ENCODE results near the gene PLA2G4D. TPM values are rescaled to one million over a fixed set of nuclear protein-coding genes. Genes with fewer than 3 reads are reported as not detected.
A peak's percentile ranks its signal among the peaks of the same experiment; 100 is the strongest.

Gene PLA2G4D
- total and polyA plus RNA-seq, 10 of the 15 experiments (the other 5 are each of a cell fraction or from before 2014, with no cell fraction given) = 0.03 TPM; not detected in 9

DNA sequence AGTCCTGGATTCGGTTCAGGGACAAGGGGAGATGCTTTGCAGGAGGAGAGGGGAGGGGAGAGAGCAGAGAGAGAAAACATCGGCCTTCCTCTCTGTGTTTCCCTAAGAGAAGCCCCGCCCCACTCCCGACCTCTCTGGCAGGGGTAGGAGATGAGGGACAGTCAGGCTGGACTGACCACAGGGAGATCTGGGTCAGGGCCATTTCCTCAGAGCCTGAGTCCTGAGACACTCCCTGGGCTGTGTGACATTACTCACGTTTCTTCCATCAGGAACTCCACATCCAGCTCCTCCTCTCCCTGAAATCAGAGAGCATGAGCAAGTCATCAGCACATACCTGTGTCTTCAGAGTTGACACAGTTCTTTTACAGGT lies 9.1 kb downstream of the PLA2G4D start:
- Histone ChIP-seq H4K20me1 (ENCODE audit: control insufficient read depth, insufficient read depth) (no peaks in the 10 kb centered on the region), H3K9me3 (replicated peaks; ENCODE audit: control insufficient read depth, insufficient read depth, low read length) (no peaks in the 10 kb centered on the region), H3K9ac (ENCODE audit: control insufficient read depth, insufficient read depth, low read length) (no peak overlapping the region), H3K4me3 (no peak overlapping the region), H2AFZ (ENCODE audit: control insufficient read depth, low read depth, low read length) (no peak overlapping the region), H3K4me2 (ENCODE audit: control insufficient read depth, insufficient read depth) (no peak overlapping the region), H3K79me2 (ENCODE audit: control insufficient read depth, insufficient read depth, low read length) (no peaks in the 10 kb centered on the region), H3K36me3 (ENCODE audit: control insufficient read depth in 2 of 2, insufficient read depth in 2 of 2, low read length in 1 of 2) (no peaks in the 10 kb centered on the region), H3K4me1 (ENCODE audit: control insufficient read depth, insufficient read depth, low read length) (no peaks in the 10 kb centered on the region), H3K27me3 (replicated peaks in 1 of 2; ENCODE audit: control insufficient read depth in 2 of 2, insufficient read depth in 2 of 2, low read length in 1 of 2) (no peaks in the 10 kb centered on the region; a peak in 1 of 4 replicates), H3K27ac (ENCODE audit: control insufficient read depth, insufficient read depth) (no peak overlapping the region)
- intact Hi-C loops (cut with micrococcal nuclease; ENCODE audit: unreplicated experiment) = no loop called here
- ChIA-PET POLR2A (no interaction called here), SMC1A (ENCODE audit: uncharacterized antibody, unreplicated experiment) (interaction anchor here (0.8 to 1.8 kb wide), 4 partner anchors 8 to 312 kb away, joined by 3 to 5 read pairs (median 3); no protein-coding TSS in a partner anchor), RAD21 (ENCODE audit: unreplicated experiment) (interaction anchor here (1.2 to 2.1 kb wide), 3 partner anchors 54 to 96 kb away, joined by 4 to 10 read pairs (median 4); no protein-coding TSS in a partner anchor), CTCF (interaction anchor here (0.9 to 4.8 kb wide), 7 partner anchors 22 to 312 kb away, joined by 4 to 27 read pairs (median 6); no protein-coding TSS in a partner anchor)
- in situ Hi-C loops (cut with MboI) = no loop called here
- TF ChIP-seq CHD2 (IDR thresholded peaks at IDR 0.05; ENCODE audit: borderline replicate concordance, low read depth, low read length) = no peak
- no peak for TF ChIP-seq RBBP5 (conservative IDR thresholded peaks at IDR 0.05)
- no peak for TF ChIP-seq SPI1 (IDR thresholded peaks at IDR 0.05; ENCODE audit: borderline replicate concordance, insufficient read depth, low read depth, low read length)
- TF ChIP-seq STAT1 (conservative IDR thresholded peaks at IDR 0.05) = no peak
- ATAC-seq = no peak
- BruUV-seq (replicated peaks) = no TSS peak
- DNase-seq (ENCODE audit: low read depth, low spot score) = no peak
- WGBS (ENCODE audit: insufficient coverage, insufficient replicate concordance, low lambda C conversion rate, missing lambda C conversion rate) = 28% methylated on average over 5 of the region's 5 CpGs
- FAIRE-seq = no peak

GRCh38 chr15:42084465-42085235 lies 9.7 kb downstream of the PLA2G4D start:
- 12% methylated on average over 29 of the region's 29 CpGs for WGBS (ENCODE audit: insufficient coverage, insufficient replicate concordance, low lambda C conversion rate, missing lambda C conversion rate)
- ChIA-PET CTCF (interaction anchor here (0.5 to 4.8 kb wide), 25 partner anchors 8 to 586 kb away, joined by 3 to 27 read pairs (median 4); partner anchors contain the start of gene MAPKBP1), SMC1A (ENCODE audit: uncharacterized antibody, unreplicated experiment) (interaction anchor here (0.8 to 2.9 kb wide), 7 partner anchors 8 to 238 kb away, joined by 3 to 15 read pairs (median 3); no protein-coding TSS in a partner anchor), POLR2A (interaction anchor here (0.7 kb wide), 1 partner anchor 95 kb away, joined by 3 read pairs; no protein-coding TSS in a partner anchor), RAD21 (ENCODE audit: unreplicated experiment) (interaction anchor here (0.6 to 2.1 kb wide), 5 partner anchors 46 to 619 kb away, joined by 3 to 10 read pairs (median 4); no protein-coding TSS in a partner anchor)
- no peaks in the 10 kb centered on the region for H3K9me3 ChIP-seq (replicated peaks; ENCODE audit: control insufficient read depth, insufficient read depth, low read length)
- H4K20me1 ChIP-seq (ENCODE audit: control insufficient read depth, insufficient read depth) = no peaks in the 10 kb centered on the region
- no peak overlapping the region for H3K9ac ChIP-seq (ENCODE audit: control insufficient read depth, insufficient read depth, low read length)
- H3K79me2 ChIP-seq (ENCODE audit: control insufficient read depth, insufficient read depth, low read length) = no peaks in the 10 kb centered on the region
- H3K4me2 ChIP-seq (ENCODE audit: control insufficient read depth, insufficient read depth) = no peak overlapping the region
- H2AFZ ChIP-seq (ENCODE audit: control insufficient read depth, low read depth, low read length) = no peak overlapping the region
- no peak for DNase-seq (ENCODE audit: low read depth, low spot score)
- no peak overlapping the region for H3K4me3 ChIP-seq
- no peaks in the 10 kb centered on the region for H3K4me1 ChIP-seq (ENCODE audit: control insufficient read depth, insufficient read depth, low read length)
- no peak overlapping the region for H3K27ac ChIP-seq (ENCODE audit: control insufficient read depth, insufficient read depth)
- peak; percentile 96 for ATAC-seq
- no TSS peak for BruUV-seq (replicated peaks)
- in situ Hi-C loops (cut with MboI) (no loop called here), intact Hi-C loops (cut with micrococcal nuclease; ENCODE audit: unreplicated experiment) (loop anchor here (1.0 to 5.0 kb wide), 2 partner anchors 48 to 95 kb away; no protein-coding TSS in a partner anchor)
- H3K36me3 ChIP-seq (ENCODE audit: control insufficient read depth in 2 of 2, insufficient read depth in 2 of 2, low read length in 1 of 2) = no peaks in the 10 kb centered on the region
- H3K27me3 ChIP-seq (replicated peaks in 1 of 2; ENCODE audit: control insufficient read depth in 2 of 2, insufficient read depth in 2 of 2, low read length in 1 of 2) = no peaks in the 10 kb centered on the region; a peak in 1 of 4 replicates
- peak; percentile 73 for FAIRE-seq
- peak; percentile 72 for TF ChIP-seq RAD21 (IDR thresholded peaks at IDR 0.05; ENCODE audit: insufficient read depth, low read depth, low read length)
- no peak for TF ChIP-seq HSF1 (IDR thresholded peaks at IDR 0.05; ENCODE audit: low read depth, low read length)
- no peak for TF ChIP-seq POLR2A (IDR thresholded peaks at IDR 0.05; ENCODE audit: low read depth, low read length)
- no peak for TF ChIP-seq ZSCAN29 (IDR thresholded peaks at IDR 0.05)
- TF ChIP-seq HDAC2 (IDR thresholded peaks at IDR 0.05) = no peak
- TF ChIP-seq ASH2L (IDR thresholded peaks at IDR 0.05; ENCODE audit: borderline replicate concordance, low read depth) = no peak
- no peak for TF ChIP-seq ZNF207 (IDR thresholded peaks at IDR 0.05; ENCODE audit: borderline replicate concordance)
- no peak for TF ChIP-seq BCL11A (IDR thresholded peaks at IDR 0.05; ENCODE audit: low read depth, low read length)
- no peak for TF ChIP-seq TCF7 (IDR thresholded peaks at IDR 0.05; ENCODE audit: borderline replicate concordance)
- no peak for TF ChIP-seq STAT1 (conservative IDR thresholded peaks at IDR 0.05)
- TF ChIP-seq SMC3 (IDR thresholded peaks at IDR 0.05; ENCODE audit: borderline replicate concordance, low read length) = peak; percentile 62
- TF ChIP-seq PML (IDR thresholded peaks at IDR 0.05; ENCODE audit: low read length) = no peak

All from GM12878 (cell line).